ENCODE data around the gene AFF3. TPM values are rescaled to one million over a fixed set of nuclear protein-coding genes. Genes with fewer than 3 reads are reported as not detected.

Gene AFF3
- total and polyA plus RNA-seq, 8 donors: 16.4 to 42.0 (median 21.4) TPM

GRCh38 chr2:99960790-99961189 is 181.6 kb downstream of the AFF3 start:
- ATAC-seq (no peak), DNase-seq (no peak)
- intact Hi-C loops (cut with DNase I): no loop called here
- no peak for TF ChIP-seq CTCF (IDR thresholded peaks at IDR 0.05)
- Histone ChIP-seq H3K27ac (no peak overlapping the region), H3K36me3 (no peaks in the 10 kb centered on the region), H3K4me1 (no peaks in the 10 kb centered on the region), H3K4me3 (no peak overlapping the region), H3K27me3 (no peaks in the 10 kb centered on the region), H3K9me3 (no peaks in the 10 kb centered on the region)

- H3K27ac ChIP-seq: no peak overlapping the region
- H3K36me3 ChIP-seq: no peaks in the 10 kb centered on the region
- DNase-seq (peak in 2 of 4 donors; percentile 52 to 75), ATAC-seq (no peak)
- no peaks in the 10 kb centered on the region for H3K9me3 ChIP-seq
- no peaks in the 10 kb centered on the region for H3K27me3 ChIP-seq
- H3K4me3 ChIP-seq: no peak overlapping the region
- intact Hi-C loops (cut with DNase I): no loop called here
- TF ChIP-seq CTCF (IDR thresholded peaks at IDR 0.05): no peak
- no peaks in the 10 kb centered on the region for H3K4me1 ChIP-seq
These were observed 182.1 kb downstream of the AFF3 start for GRCh38 chr2:99960291-99960690.

DNA sequence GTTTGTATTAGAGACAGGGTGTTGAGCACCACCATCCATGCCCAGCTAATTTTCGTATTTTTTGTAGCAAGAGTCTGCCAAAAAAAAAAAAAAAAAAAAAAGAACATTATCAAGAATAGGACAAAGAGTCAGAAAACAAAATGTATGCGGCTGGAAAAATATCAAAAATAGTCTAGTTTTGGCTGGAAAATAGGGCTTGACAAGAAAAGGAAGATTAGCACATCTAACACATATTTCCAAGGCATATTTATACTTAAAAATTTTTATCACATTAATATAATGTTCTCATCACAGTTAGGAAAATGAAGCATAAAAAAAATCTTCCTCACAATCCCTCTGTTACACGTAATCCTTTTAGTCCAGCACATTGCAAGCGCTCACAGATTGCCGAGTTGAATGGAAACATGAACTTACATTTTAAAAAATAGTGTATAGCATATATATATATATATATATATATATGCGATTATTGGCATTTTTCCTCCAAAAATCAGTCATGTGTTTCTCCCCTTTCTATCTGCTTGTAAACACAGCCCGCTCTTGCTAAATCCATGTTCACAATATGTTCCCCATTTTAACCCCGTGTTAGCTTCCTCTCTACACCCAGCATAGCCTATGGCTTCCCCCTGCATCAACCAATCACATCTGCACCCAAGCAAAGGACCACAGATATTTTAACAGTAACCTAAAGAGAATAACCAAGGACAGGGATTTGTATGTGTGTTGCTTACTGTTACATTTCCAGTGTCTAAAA is 183.0 kb downstream of the AFF3 start:
- H3K4me3 ChIP-seq: no peak overlapping the region
- intact Hi-C loops (cut with DNase I): no loop called here
- ATAC-seq: no peak

GRCh38 chr2:99957332-99958133 is 184.9 kb downstream of the AFF3 start:
- H3K4me3 ChIP-seq: no peak overlapping the region
- no peaks in the 10 kb centered on the region for H3K36me3 ChIP-seq
- intact Hi-C loops (cut with DNase I): no loop called here
- H3K27ac ChIP-seq: no peak overlapping the region
- H3K9me3 ChIP-seq: no peaks in the 10 kb centered on the region
- ATAC-seq (no peak), DNase-seq (no peak)
- H3K4me1 ChIP-seq: no peaks in the 10 kb centered on the region
- no peaks in the 10 kb centered on the region for H3K27me3 ChIP-seq
- no peak for TF ChIP-seq CTCF (IDR thresholded peaks at IDR 0.05)

More for the DNA sequence above, 183.0 kb downstream of the AFF3 start:
- Histone ChIP-seq H3K27me3 (no peaks in the 10 kb centered on the region), H3K4me1 (no peaks in the 10 kb centered on the region), H3K27ac (no peak overlapping the region), H3K36me3 (no peaks in the 10 kb centered on the region), H3K9me3 (no peaks in the 10 kb centered on the region)
- peak in 2 of 4 donors; percentile 81 for DNase-seq
- TF ChIP-seq CTCF (IDR thresholded peaks at IDR 0.05): no peak

Data from left lung (tissue), 10 donors.